ENCODE results near the gene SSTR3. TPM values are rescaled to one million over a fixed set of nuclear protein-coding genes. Genes with fewer than 3 reads are reported as not detected.
A peak's percentile ranks its signal among the peaks of the same experiment; 100 is the strongest.
"Not testable (repeated sequence)": the region's sequence is repeated elsewhere in the genome, so short reads cannot be mapped to it uniquely, and the experiment has no call there.

The SSTR3 gene
- total RNA-seq, 1 experiment from 2014 or later = not detected

- DNase-seq (ENCODE audit: low read depth) = no peak
Measured at GRCh38 chr22:37243402-37244113, 31.3 kb upstream of the SSTR3 start.

DNA sequence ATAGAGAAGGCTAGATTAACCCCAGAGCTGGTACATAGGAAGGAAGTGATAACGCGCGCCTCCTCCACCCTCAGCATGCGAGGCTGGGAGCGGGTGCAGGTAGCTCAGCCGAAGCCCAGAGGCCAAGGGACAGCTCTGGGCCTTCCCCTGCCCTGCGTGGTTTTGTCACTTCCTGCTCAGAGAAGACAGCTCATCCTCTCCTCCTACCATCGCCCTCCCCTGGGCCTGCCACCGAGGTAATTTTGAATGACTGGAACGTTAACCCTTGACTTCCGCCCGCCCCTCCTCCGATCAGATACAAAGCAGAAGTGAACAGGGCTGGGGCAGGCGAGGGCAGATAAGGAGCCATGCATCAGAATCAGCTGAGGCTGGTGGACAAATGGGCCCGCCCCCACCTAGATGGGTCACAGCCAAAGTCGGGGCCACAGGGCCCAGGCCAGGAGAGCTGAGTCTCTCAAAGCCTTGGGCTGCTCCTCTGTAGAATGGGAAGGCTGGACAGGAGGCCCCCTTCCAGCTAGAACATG is 30.2 kb upstream of the SSTR3 start:
- DNase-seq (ENCODE audit: low read depth) = peak; percentile 87

DNA sequence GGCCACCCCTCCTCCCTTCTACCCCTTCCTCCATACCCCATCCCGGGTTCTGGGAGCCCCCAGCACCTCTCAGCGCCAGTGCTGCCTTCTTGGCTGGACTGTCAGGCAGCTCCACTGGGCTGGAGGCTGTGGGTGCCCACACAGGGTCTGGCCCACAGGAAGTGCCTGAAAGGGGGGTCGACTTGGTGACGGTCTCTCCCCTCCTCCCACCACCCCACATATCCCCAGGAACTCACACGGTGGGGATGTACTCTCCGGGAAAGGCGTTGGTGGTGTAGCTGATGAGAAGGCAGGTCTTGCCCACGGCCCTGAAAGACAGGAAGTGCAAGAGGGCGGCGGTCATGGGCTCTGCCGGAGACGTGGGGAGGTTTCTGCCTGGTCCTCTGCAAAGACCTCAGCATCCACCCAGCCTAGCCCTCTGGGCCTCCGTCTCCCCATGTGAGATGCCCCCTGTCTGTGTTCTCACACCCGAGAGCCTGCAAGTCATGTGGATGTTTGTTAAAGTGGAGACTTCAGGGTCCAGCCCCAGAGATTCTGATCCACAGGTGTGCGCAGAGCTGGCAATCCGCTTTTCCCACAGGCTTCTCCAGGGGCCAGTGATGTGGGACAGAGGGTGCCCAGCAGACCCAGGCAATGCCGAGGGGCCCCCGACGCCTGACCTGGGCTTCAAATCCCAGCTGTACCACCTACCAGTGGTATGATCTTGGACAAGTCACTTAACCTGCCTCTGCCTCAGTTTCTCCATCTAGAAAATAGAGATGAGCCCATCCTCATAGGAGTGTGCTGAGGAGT is 29.3 kb upstream of the SSTR3 start:
- DNase-seq (ENCODE audit: low read depth) = no peak

DNA sequence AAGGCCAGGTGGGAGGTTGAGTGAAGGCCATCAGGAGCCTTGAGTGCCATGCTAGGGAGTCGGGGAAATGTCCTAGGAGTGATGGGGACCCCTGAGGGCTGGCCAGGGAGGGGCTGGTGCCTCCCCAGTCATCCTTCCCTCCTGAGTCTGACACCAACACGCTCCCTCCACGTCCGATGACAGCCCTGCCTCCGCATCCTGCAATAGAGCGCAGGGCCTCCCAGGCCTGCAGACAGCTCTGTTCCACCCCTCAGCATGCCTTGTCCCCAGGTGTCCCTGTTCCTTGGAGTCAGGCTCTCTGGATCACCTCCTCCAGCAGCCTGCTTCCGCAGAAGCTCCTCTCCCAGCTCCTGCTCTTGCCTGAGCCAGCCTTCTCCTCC is 28.7 kb upstream of the SSTR3 start:
- DNase-seq (ENCODE audit: low read depth) = no peak

- DNase-seq (ENCODE audit: low read depth) = no peak
Measured at GRCh38 chr22:37240240-37240940, 28.1 kb upstream of the SSTR3 start.

DNA sequence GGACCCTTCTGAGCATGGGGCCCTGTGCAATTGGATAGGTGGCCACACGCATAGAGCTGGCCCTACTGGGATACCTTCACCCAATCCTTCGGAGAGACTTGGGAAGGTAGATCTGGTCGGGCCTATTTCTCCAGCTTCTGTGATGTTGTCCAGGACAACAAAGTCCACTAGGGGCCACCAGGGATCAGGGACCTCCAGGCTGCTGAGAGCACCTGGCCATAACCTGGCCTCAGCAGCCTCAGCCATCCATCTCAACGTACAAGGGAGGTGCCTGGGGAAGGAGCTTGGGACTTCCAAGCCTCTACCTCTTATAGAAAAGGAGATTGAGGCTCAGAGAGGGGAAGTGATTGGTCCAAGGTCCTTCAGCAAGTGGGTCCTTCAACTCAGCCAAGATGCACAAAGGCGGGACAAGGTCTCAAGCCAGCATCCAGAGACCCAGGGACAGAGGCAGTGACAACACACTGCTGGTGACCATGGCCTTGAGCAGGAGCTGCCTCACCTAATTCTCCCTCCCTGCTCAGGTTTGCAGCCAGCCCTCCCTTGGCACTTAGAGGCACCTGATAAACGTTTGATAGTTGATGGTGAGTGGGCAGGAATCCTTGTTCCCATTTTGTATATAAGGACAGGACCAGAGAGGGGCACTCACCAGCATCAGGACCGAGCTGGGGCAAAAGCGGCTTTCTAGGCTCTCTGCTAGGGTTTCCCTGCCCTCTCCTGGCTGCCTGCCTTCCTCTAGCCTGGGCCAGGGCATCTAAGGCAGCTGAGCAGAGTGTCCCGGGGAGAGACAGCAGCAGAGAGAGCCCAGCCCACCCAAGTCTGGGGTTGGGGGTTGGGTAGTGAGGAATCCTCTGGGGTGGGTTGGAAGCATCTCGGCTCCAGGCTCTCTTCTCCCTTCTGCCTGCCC is 27.3 kb upstream of the SSTR3 start:
- no peak for DNase-seq (ENCODE audit: low read depth)

DNA sequence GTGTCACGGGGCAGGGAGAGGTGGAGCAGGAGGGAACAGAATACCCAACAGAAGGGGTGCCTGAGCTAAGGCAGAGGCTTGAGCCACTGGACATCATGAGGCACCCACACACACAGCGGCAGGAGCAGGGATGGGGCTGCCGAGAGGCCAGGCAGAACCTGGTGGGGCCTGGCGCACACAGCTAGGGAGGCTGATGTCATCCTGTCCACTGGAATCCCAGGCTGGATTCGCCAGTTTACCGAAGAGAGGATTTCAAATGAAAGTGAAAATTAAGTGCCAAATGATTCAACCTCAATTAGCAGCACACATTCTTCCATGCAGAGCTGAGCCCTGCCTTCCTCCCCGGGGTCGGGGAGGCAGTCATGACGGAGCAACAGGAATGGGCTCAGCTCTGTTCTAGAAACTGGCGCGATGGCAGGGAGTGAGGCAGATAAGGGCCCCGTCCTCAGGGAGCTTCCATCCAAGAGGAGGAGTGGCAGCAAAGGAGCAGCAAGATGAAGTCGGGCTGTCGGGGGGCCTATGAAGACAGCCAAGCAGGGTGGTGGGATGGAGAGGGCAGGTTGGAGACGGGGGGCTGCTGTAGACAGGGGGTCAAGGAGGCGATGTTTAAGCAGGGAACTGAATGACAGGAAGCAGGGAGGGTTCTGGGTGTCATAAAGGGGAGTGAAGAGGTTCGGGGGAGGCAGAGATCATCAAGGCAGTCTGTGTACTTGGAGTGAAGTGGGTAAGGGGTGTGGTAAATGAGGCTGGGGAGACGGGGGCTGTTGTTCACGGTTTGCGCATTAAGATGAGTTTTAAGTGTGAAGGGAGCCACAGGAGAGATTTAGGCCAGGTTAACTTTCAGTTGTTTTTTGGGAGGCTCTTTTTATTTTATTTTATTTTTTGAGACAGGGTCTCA is 25.3 kb upstream of the SSTR3 start:
- DNase-seq (ENCODE audit: low read depth) = no peak

DNA sequence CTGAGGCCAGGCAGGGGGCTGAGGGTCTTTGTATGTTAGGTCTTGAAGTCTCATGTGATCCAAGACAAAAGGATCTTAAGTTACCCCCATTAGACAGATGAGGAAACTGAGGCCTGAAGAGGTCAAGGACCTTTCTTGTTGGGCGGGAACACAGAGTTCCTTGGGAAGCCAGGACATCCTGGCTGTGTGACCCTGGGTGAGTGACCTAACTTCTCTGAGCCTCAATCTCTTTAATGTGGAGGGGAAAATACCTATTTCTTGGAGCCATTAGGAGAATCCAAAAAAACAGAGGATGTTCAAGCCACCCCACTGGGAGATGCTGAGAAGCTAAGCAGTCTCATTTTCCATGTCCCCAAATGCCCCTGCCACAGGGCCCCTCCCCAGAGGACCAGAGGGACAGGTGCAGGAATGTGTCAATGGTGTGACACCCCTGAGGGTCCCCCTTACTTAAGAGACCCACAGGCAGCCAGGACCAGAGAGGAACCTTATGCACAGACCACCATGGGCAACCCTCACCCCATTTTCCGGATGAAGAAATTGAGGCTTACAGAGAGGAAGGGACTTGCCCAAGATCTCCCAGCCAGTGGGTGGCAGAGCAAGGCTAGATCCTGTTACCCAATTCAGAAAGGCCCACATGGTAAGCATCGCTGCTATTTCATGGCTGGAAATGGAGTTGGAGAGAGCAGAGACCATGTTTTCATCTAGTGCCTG is 23.8 kb upstream of the SSTR3 start:
- DNase-seq (ENCODE audit: low read depth) = no peak

- no peak for DNase-seq (ENCODE audit: low read depth)
Measured at GRCh38 chr22:37234736-37235711, 22.7 kb upstream of the SSTR3 start.

GRCh38 chr22:37233751-37234631 is 21.7 kb upstream of the SSTR3 start:
- DNase-seq (ENCODE audit: low read depth) = no peak

DNA sequence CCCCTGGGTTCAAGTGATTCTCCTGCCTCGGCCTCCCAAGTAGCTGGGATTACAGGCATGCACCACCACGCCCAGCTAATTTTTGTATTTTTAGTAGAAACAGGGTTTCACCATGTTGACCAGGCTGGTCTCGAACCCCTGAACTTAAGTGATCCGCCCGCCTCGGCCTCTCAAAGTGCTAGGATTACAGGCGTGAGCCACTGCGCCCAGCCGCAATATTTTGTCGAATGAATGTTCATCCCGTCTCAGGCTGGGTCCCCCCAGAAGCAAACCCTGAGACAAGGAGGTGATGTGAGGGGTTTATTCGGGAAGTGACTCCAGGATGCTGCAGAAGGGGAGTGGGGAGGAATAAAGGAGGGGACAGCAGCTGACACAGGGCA is 21.1 kb upstream of the SSTR3 start:
- DNase-seq (ENCODE audit: low read depth) = not testable (repeated sequence)

DNA sequence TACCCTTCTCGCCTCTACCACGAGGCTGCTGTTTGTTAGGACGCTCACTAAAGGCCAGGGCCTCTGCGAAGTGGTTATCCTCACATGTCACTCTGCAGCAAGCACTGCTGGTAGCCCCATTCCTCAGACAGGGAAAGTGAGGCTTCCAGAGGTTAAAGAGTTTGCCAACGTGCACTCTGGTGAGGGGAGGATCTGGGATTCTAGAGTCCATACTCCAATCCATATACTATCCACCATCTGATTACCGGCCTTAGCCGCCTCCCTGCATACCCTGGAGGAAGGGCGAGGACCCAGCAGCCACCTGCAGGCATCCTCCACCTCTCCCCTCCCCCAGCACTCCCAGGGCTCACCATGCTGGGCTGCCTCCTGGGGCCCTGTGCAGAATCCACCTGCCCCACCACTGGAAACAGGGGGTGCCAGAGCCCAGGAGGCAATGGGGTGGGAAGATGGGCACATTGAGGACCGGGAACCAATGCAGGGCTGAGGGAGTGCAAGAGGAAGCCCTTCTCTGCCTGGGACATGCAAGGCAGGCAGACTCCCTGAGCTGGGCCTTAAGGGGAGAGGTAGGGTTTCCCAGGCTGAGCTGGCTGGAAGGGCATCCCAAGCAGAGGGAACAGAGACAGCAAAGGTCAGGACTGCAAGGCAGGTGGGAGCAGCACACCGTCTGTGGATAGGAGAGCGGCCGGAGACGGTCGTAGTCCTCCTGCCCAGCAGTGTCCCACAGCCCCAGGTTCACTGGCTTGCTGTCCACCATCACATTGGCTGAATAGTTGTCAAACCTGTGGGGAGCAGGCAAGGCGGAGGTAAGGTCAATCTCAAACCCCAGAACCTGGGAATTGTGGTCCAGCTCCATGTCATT is 20.1 kb upstream of the SSTR3 start:
- no peak for DNase-seq (ENCODE audit: low read depth)

DNA sequence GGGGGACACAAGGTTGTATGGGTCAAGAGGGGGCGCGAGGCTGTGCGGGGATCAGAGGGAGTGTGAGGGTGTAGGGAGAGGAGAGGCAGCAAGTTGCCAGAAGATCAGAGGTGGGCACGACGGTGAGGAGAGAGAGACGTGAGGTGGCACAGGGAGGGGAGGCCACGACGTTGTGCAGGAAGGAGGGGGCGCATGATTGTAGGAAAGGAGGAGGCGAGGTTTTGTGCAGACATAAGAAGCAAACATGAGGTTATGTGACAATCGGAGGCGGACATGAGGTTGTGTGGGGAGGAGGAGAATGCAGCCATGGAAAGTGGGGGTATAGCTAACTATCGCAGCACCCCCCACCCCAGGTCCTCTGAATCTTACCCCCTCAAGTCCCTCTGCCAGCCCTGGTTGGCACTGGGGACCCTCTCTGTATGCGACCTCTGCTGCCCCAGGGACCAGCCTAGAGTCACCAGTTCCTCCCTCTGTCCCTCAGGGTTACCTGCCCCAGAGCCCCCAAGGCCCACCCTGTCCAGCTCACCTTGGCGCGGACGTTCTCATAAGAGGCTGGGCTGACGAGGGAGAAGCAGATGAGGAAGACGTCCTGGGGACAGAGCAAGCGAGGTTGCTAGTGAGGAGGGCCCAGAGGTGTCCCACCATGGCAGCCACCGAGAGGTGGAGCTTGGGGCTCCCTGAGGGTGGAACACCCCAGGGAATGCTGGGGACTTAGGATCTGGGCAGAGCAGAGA is 19.3 kb upstream of the SSTR3 start:
- no peak for DNase-seq (ENCODE audit: low read depth)

DNA sequence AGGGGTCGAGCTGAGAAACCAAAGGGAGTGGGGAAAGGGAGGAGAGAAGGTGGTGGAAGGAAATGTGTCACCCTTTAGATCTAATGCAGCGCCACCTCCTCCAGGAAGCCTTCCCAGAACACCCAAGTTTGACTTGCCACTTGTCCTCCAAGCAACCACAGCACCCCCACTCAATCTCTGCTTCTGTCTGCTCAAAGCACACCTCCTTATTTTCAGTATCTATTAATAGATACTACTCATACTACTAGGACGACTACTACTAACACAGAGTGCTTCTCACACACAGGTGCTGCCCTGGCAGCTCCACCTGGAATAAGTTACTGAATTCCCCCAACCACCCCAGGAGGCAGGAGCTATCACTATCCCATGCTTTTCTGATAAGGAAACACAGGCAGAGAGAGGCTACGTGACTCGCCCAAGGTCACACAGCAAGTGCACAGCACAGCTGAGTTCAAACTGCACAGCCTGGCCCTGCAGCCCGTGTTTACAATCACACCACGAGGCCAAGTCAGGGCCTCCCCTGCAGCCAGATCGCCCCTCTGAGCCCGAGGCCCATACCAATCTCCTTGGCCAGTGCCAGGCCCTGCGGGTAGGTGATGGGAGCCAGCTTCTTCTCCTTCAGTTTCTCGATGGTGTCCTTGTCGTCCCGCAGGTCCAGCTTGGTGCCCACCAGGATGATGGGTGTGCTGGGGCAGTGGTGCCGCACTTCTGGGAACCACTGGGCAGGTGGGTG is 18.6 kb upstream of the SSTR3 start:
- peak; percentile 80 for DNase-seq (ENCODE audit: low read depth)
